M059J (cell line): Measurements from ENCODE around the gene ST6GAL1. TPM values are rescaled to one million over a fixed set of nuclear protein-coding genes. Genes with fewer than 3 reads are reported as not detected.
"Not testable (repeated sequence)": the region's sequence is repeated elsewhere in the genome, so short reads cannot be mapped to it uniquely, and the experiment has no call there.

Experiments
- DNase-seq: peaks from one replicate; pipeline ENCODE4 v3.0.0-alpha.2; 2012; ENCODE audit warnings: low read depth
- total RNA-seq: library from RNA; depleted of rRNA; stranded (reverse); fragments of >200 nt; shearing (Covaris generic); gene quantifications from 2 replicates; pipeline ENCODE4 v1.2.3, GENCODE V29; 2014

Gene ST6GAL1
- total RNA-seq, 1 experiment from 2014 or later, result 1.2 TPM

DNA sequence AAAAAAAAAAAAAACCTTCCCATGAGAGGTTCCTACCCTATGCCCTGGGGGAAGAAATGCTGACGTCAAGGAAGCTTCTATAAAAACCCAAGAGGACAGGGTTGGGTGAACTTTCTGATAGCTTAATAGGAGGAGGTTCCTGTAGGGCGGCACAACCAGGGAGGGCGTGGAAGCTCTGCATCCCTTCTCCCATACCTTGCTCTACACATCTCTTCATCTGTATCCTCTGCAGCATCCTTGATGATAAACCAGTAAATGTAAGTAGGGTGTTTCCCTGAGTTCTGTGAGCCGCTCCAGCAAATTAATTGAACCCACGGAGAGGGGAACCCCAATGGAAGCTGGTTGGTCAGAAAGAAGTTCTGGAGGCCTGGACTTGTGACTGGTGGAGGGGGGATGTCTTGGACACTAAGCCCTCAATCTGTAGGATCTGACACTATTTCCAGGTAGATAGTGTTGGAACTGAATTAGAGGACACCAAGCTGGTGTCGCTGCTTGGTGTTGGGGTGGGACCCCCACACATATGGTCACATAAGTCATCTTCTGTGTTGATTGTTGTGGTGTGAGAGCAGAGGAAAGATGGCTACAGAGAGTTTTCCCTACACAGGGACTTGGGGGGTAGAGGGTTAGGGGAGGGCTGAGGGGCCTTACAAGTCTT is 91.5 kb downstream of the ST6GAL1 start:
- DNase-seq, result peak; percentile 61

DNA sequence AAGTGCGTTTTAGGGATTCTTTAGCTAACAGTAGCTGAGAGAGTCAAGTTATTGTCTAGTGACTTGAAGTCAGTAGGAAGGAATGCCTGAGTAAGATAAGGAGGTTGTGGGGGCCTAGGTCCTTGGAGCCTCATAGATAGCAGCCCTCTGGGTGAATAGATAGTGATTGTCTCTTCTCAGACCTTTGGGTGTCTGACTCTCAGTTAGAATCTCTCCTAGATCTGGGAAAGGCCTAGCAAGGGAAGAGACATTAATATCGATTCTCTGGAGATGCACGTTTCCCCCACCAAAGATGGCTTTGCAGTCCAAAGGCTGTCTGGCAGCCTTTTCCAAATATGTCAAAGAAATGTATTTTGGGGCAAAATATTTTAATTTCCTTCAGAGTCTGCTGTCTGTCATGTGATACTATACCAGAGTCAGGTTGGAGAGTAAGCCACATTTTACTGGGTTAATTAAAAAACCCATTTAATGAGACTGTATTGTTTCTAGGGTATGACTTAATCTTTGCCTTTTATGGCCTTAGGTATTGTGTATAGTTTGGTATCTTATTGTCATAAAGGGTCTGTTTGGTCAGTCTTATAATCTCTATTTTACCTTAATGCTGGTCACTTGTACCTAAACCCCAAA is 92.2 kb downstream of the ST6GAL1 start:
- DNase-seq, result no peak

DNA sequence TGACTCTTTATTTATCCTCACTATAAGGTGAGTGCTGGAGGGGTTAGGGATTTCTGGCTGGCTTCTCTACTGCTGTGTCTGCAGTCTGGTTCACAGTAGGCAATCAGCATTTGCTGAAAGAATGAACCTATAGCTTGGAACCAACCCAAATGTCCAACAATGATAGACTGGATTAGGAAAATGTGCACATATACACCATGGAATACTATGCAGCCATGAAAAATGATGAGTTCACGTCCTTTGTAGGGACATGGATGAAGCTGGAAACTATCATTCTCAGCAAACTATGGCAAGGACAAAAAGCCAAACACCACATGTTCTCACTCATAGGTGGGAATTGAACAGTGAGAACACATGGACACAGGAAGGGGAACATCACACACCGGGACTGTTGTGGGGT is 93.0 kb downstream of the ST6GAL1 start:
- DNase-seq, result not testable (repeated sequence)

GRCh38 chr3:187024536-187025226 is 94.4 kb downstream of the ST6GAL1 start:
- no peak for DNase-seq

DNA sequence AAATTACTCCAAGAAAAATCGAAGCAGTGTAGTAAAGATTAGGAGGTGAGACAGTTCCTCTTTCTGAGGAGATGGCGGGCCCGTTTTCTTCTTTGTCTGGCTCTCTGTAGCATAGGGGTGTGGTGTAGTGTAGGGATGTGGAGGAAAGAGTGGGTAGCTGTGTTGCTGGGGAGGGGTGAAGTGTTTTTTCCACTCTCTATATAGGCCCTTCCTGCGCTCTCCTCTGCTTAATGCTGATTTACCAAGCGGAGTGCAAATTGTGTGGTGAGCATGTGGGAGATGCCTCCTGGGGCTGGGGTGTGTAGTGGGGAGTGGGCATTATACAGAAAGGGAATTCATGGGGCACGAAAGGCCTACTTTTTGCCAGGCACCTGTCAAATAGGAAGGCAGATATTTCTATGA is 94.9 kb downstream of the ST6GAL1 start:
- no peak for DNase-seq

DNA sequence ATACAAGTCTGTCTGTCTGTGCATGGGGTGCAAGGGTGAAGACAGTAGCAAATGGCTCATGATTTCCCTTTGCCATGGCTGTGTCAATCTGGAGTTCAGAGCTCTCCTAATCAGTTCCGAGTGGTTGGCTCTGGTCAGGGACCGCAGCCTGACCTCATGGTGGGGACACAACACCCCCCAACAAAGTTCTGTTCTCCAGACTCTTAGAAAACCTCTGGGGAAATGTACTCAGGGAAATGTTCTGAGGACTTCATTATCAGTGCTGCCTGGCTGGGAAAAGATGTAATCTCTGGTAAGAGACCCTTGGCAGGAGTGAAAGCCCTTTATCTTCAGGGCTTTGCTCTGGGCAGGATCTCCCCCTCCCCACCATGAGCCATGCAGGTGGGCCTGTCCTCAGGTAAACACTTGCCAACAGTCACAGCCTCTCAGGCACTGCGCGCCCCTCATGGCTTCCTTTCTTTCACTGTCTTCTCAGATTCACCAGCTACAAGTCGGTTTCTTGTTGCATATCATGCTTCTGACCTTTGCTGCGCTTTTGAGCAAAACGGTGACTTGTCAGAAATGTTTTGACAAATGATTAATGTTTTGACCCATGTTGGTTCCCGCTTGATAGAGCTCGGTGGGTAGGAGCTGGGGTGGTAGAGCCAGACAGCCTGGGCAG is 95.5 kb downstream of the ST6GAL1 start:
- no peak for DNase-seq

- no peak for DNase-seq
Measured at GRCh38 chr3:187026317-187026670, 96.0 kb downstream of the ST6GAL1 start.

DNA sequence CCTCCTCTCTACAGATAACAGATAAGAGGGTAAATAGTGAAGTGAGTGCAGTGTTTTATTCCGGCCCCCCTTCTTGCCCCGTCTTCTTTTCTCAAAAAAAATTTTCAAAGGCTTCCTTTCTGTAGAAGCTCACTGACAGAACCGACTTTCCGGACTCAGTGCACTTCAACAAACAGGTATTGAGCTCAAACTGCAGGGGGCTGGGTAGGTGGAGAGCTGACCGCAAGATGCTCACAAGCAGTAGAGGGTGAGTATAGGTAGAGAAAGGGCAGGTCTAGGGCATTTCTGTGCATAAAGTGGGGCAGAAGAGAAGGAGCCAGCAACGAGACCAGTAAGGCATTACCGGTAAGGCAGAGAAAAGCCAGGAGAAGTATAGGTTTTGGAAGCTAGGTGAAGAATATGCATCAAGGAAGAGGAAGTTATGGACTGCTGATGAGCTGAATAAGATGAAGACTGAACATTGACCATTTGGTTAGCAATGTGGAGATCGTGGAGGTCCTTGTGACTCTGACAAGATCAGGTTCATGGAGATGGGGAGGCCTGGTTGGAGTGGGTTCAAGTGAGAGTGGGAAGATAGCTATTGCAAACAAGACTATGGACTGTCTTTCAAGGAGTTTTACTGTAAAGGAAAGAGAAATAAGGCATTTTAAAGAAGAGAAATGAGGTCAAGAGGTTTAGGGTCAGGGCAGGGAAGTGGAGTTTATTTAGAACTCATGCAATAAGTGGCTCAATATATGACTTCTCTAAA is 97.4 kb downstream of the ST6GAL1 start:
- no peak for DNase-seq

GRCh38 chr3:187031934-187032333 is 101.6 kb downstream of the ST6GAL1 start:
- no peak for DNase-seq

- DNase-seq, result no peak
Measured at GRCh38 chr3:187036394-187036793, 106.1 kb downstream of the ST6GAL1 start.

DNA sequence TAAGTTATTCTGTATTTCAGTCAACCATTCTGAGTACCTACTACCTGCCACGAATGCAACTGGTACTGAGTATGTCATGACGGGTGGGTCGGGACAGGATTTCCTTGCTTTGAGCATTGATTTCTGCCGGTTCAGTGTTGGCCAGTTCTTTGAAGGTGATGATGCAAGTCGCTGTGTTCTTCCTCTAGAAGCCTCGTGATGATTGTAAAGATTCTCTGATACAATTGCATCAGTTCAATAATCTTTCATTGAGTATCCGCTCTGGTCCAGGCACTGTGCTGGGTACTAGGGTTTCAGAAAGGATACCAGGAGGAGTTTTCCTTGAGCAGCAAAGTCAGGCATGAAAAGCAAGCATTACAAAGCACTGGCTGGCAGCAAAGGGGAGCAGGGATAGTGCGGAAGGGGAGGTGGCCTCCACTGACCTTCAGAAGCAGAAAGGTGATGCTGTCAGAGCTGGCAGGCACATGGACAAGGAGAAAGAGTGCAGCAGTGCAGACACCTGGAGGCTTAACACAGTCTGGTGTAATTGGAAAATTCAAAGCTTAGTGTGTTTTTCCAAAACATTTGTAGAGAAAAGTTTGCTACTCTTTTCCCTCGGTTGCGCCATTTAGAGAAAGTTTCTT is 108.9 kb downstream of the ST6GAL1 start:
- no peak for DNase-seq

DNA sequence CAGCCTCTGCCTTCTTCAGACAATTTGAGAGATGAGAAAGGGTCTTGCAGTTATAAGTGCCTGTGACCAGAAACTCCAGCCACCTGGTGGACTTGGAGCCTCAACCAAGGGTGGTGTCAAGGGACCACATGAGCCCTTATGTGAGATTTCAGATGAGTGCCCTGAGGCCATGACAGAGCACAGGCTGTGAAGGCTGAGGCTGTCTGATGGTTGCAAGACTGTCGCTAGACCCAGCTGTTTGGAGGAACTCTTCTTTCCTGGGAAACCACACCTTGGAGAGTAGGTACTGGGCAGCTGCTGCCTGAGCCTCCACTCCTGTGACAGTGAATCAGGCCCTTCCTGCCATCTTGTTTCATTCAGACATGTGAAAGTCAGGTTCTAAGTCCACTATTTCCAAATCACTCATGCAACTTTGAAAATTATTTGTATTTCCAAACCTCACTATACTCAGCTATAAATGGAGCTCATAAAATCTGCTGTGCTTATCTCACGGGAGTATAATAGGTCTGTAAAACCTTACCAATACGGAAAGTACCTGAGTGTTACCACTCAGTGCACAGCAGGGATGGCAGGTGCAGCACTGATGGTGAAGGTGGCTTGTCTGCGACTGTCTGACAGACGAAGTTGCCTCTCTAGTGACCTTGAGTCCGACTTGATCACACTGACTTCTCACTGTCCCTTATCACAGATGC is 109.5 kb downstream of the ST6GAL1 start:
- no peak for DNase-seq

- peak; percentile 77 for DNase-seq
Measured at GRCh38 chr3:187040516-187041361, 110.4 kb downstream of the ST6GAL1 start.

- peak; percentile 52 for DNase-seq
Measured at GRCh38 chr3:187041362-187042307, 111.3 kb downstream of the ST6GAL1 start.

GRCh38 chr3:187042346-187042745 is 112.0 kb downstream of the ST6GAL1 start:
- DNase-seq, result no peak

- no peak for DNase-seq
Measured at GRCh38 chr3:187042874-187043458, 112.6 kb downstream of the ST6GAL1 start.

DNA sequence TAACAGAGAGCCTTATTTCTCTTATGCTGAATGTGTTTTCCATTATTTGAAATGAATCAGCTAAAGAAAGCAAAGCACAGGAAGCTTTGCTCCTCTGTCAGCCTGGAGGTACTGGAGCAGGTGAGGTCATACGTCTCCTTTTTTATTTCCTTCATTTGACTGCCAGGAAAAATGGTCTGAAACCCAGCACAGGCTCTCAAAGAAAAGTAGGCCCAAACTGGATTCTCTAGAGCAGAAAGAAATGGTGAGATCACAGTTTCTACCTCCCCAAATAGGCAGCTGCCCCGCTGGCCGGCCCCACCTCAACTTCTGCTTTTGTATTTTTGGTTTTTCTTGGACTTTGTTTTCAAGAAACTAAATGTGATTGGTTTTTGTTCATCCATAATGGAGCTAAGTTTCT is 113.9 kb downstream of the ST6GAL1 start:
- DNase-seq, result no peak

DNA sequence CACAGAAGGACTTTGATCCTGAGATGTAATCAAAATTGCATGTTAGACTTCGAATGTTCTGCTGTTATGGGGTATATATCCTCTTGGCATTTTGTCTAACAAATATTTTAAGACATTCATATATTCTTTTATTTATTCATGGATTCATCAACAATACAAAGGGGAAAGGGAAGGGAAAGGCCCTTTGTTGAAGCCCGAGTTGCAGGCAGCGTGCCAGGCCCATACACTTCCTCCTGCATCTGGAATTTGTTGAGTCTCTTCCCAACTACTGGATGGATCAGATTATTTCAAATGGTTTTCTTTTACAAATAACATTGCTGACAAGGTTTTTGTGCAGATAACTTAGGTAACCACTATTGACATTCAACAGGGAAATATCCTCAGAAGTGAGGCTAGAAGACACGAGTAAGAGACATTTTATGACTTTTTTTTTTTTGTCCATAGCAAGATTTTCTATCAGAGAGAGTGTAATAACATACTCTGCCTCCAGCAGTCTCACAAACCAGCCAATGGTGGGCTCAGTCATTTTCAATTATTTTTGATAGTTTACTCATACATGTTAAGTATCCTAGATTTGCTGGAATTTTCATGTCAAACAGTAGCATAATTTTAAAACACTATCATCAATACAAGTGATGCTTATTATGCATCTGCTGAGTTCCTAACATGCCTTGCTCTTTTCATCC is 114.7 kb downstream of the ST6GAL1 start:
- no peak for DNase-seq
